GM19395 (cell line): Measurements from ENCODE around the gene GPR78.

Experiments used
- ATAC-seq: cut with Tn5 transposase; IDR thresholded peaks from one replicate; pipeline ENCODE4 v1.9.1; 2021; ENCODE audit warnings: mild to moderate bottlenecking, moderate library complexity; ENCODE audit not compliant: unreplicated experiment

The GPR78 gene

GRCh38 chr4:8546766-8547107 is 33.5 kb upstream of the GPR78 start:
- ATAC-seq = no peak

- no peak for ATAC-seq
Observed at GRCh38 chr4:8547108-8547911, 32.9 kb upstream of the GPR78 start.

- no peak for ATAC-seq
Observed at GRCh38 chr4:8547912-8548730, 32.1 kb upstream of the GPR78 start.

GRCh38 chr4:8548731-8549351 is 31.4 kb upstream of the GPR78 start:
- no peak for ATAC-seq

- no peak for ATAC-seq
Observed at GRCh38 chr4:8549352-8549931, 30.8 kb upstream of the GPR78 start.

- no peak for ATAC-seq
Observed at GRCh38 chr4:8550691-8551090, 29.5 kb upstream of the GPR78 start.

GRCh38 chr4:8552024-8552423 is 28.2 kb upstream of the GPR78 start:
- ATAC-seq = no peak

GRCh38 chr4:8552581-8553205 is 27.5 kb upstream of the GPR78 start:
- no peak for ATAC-seq

- no peak for ATAC-seq
Observed at GRCh38 chr4:8553216-8553615, 27.0 kb upstream of the GPR78 start.

GRCh38 chr4:8553991-8554405 is 26.2 kb upstream of the GPR78 start:
- ATAC-seq = no peak

GRCh38 chr4:8554555-8555100 is 25.6 kb upstream of the GPR78 start:
- ATAC-seq = no peak

GRCh38 chr4:8555716-8556115 is 24.5 kb upstream of the GPR78 start:
- no peak for ATAC-seq

- ATAC-seq = no peak
Observed at GRCh38 chr4:8556341-8557150, 23.6 kb upstream of the GPR78 start.

- no peak for ATAC-seq
Observed at GRCh38 chr4:8557151-8558076, 22.8 kb upstream of the GPR78 start.

GRCh38 chr4:8558080-8558960 is 21.9 kb upstream of the GPR78 start:
- no peak for ATAC-seq

GRCh38 chr4:8559011-8559410 is 21.2 kb upstream of the GPR78 start:
- no peak for ATAC-seq

- no peak for ATAC-seq
Observed at GRCh38 chr4:8559524-8560264, 20.5 kb upstream of the GPR78 start.
